ENCODE results near the gene UGT1A10. TPM values are rescaled to one million over a fixed set of nuclear protein-coding genes. Genes with fewer than 3 reads are reported as not detected.

UGT1A10 gene
- total RNA-seq, 1 experiment from 2014 or later, result not detected

- Histone ChIP-seq H3K27me3 (replicated peaks; ENCODE audit: insufficient read depth, low read depth, low read length, poor library complexity) (no peaks in the 10 kb centered on the region), H3K36me3 (ENCODE audit: insufficient read depth, low read length, poor library complexity, severe bottlenecking) (no peaks in the 10 kb centered on the region), H3K4me3 (ENCODE audit: low read depth, low read length, poor library complexity, severe bottlenecking) (no peak overlapping the region), H3K27ac (ENCODE audit: low read depth, low read length, poor library complexity, severe bottlenecking) (no peak overlapping the region), H3K4me1 (ENCODE audit: insufficient read depth, low read length, poor library complexity, severe bottlenecking) (no peaks in the 10 kb centered on the region), H3K9me3 (ENCODE audit: low read depth, low read length, poor library complexity, severe bottlenecking) (no peaks in the 10 kb centered on the region)
- TF ChIP-seq CTCF (conservative IDR thresholded peaks at IDR 0.05; ENCODE audit: low read depth, low read length), result no peak
- no peak for TF ChIP-seq EZH2 (IDR thresholded peaks at IDR 0.05; ENCODE audit: borderline replicate concordance, low read depth, low read length, poor library complexity, severe bottlenecking)
- intact Hi-C loops (cut with micrococcal nuclease; ENCODE audit: unreplicated experiment), result no loop called here
- ChIA-PET CTCF (no interaction called here), POLR2A (ENCODE audit: low non-redundant PET) (no interaction called here)
- no TSS peak for BruUV-seq (replicated peaks)
- DNase-seq (ENCODE audit: low spot score), result no peak
Measured at GRCh38 chr2:233799087-233799665, 162.9 kb downstream of the UGT1A10 start.

DNA sequence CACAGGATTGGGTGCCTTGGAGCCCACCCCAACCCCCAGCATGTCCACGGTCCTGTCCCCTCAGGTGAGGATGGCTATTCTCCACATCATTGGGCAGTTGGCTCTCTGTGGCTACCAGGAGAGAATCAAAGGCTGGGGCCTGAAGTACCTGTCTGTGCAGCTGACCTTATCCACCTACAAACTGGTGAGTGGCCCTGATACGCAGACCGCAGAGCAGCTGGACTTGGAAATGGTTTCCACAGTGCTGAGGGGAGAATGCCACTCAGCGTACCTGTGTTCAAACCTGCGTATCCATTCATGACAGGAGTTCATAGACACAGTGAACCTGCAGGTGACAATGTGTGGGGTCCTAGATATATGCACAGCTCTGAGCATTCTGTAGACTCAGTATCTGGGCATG is 163.5 kb downstream of the UGT1A10 start:
- CTCF ChIA-PET, result no interaction called here
- H3K4me1 ChIP-seq (ENCODE audit: insufficient read depth, low read length, poor library complexity, severe bottlenecking), result no peaks in the 10 kb centered on the region
- H3K4me3 ChIP-seq (ENCODE audit: low read depth, low read length, poor library complexity, severe bottlenecking), result no peak overlapping the region
- H3K27ac ChIP-seq (ENCODE audit: low read depth, low read length, poor library complexity, severe bottlenecking), result no peak overlapping the region
- H3K27me3 ChIP-seq (replicated peaks; ENCODE audit: insufficient read depth, low read depth, low read length, poor library complexity), result no peaks in the 10 kb centered on the region
- no peak for TF ChIP-seq EZH2 (IDR thresholded peaks at IDR 0.05; ENCODE audit: borderline replicate concordance, low read depth, low read length, poor library complexity, severe bottlenecking)
- no peak for TF ChIP-seq CTCF (conservative IDR thresholded peaks at IDR 0.05; ENCODE audit: low read depth, low read length)
- no peak for DNase-seq (ENCODE audit: low spot score)
- no peaks in the 10 kb centered on the region for H3K36me3 ChIP-seq (ENCODE audit: insufficient read depth, low read length, poor library complexity, severe bottlenecking)
- intact Hi-C loops (cut with micrococcal nuclease; ENCODE audit: unreplicated experiment), result no loop called here
- POLR2A ChIA-PET (ENCODE audit: low non-redundant PET), result no interaction called here
- no TSS peak for BruUV-seq (replicated peaks)
- H3K9me3 ChIP-seq (ENCODE audit: low read depth, low read length, poor library complexity, severe bottlenecking), result no peaks in the 10 kb centered on the region

DNA sequence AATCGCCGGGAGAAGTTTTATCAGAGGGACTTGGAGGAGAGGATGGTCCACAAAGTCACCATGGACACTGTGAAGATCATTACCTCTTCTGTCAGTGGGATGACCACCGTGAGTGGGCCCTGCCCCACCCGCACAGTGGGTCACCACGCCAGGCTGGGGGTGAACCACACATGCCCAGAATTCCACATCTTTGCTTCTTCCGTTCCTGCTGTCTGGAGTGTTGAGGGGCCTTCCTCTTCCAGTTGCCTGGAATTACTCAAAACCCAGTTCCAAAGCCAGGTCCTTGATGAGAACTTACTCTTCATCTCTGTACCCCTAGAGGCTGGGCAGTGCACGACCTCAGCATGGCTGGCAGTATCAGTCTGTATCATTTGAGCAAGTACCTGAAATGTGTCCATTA is 164.0 kb downstream of the UGT1A10 start:
- DNase-seq (ENCODE audit: low spot score), result no peak
- no TSS peak for BruUV-seq (replicated peaks)
- H3K27ac ChIP-seq (ENCODE audit: low read depth, low read length, poor library complexity, severe bottlenecking), result no peak overlapping the region
- H3K9me3 ChIP-seq (ENCODE audit: low read depth, low read length, poor library complexity, severe bottlenecking), result no peaks in the 10 kb centered on the region
- no peaks in the 10 kb centered on the region for H3K27me3 ChIP-seq (replicated peaks; ENCODE audit: insufficient read depth, low read depth, low read length, poor library complexity)
- intact Hi-C loops (cut with micrococcal nuclease; ENCODE audit: unreplicated experiment), result no loop called here
- H3K4me1 ChIP-seq (ENCODE audit: insufficient read depth, low read length, poor library complexity, severe bottlenecking), result no peaks in the 10 kb centered on the region
- H3K4me3 ChIP-seq (ENCODE audit: low read depth, low read length, poor library complexity, severe bottlenecking), result no peak overlapping the region
- no peaks in the 10 kb centered on the region for H3K36me3 ChIP-seq (ENCODE audit: insufficient read depth, low read length, poor library complexity, severe bottlenecking)
- POLR2A ChIA-PET (ENCODE audit: low non-redundant PET), result no interaction called here
- TF ChIP-seq EZH2 (IDR thresholded peaks at IDR 0.05; ENCODE audit: borderline replicate concordance, low read depth, low read length, poor library complexity, severe bottlenecking), result no peak
- no peak for TF ChIP-seq CTCF (conservative IDR thresholded peaks at IDR 0.05; ENCODE audit: low read depth, low read length)
- CTCF ChIA-PET, result no interaction called here
